ENCODE results near the gene KRT9.
A peak's percentile ranks its signal among the peaks of the same experiment; 100 is the strongest.

Gene KRT9

GRCh38 chr17:41553987-41554680, 17.7 kb downstream of the KRT9 start:
- no peaks in the 10 kb centered on the region for H3K9me3 ChIP-seq (ENCODE audit: control insufficient read depth in 2 of 2, low read length in 2 of 2)

GRCh38 chr17:41553176-41553575, 18.7 kb downstream of the KRT9 start:
- Histone ChIP-seq H3K27me3 (ENCODE audit: control insufficient read depth in 1 of 2, insufficient read depth in 2 of 2, low read length in 2 of 2) (peaks cover 0 to 8% of the 10 kb centered on the region in 2 donors), H3K9me3 (ENCODE audit: control insufficient read depth in 2 of 2, low read length in 2 of 2) (no peaks in the 10 kb centered on the region), H3K36me3 (ENCODE audit: control insufficient read depth in 2 of 2, insufficient read depth in 2 of 2, low read length in 2 of 2) (no peaks in the 10 kb centered on the region), H3K27ac (ENCODE audit: low read length) (no peak overlapping the region), H3K4me3 (ENCODE audit: low read length in 2 of 2) (no peak overlapping the region), H3K9ac (ENCODE audit: low read length in 2 of 2) (no peak overlapping the region), H3K4me1 (ENCODE audit: control insufficient read depth, insufficient read depth, low read length) (peaks cover 11% of the 10 kb centered on the region)

More at GRCh38 chr17:41553987-41554680, 17.7 kb downstream of the KRT9 start:
- Histone ChIP-seq H3K27ac (ENCODE audit: low read length) (no peak overlapping the region), H3K27me3 (ENCODE audit: control insufficient read depth in 1 of 2, insufficient read depth in 2 of 2, low read length in 2 of 2) (peaks cover 0 to 8% of the 10 kb centered on the region in 2 donors), H3K9ac (ENCODE audit: low read length in 2 of 2) (no peak overlapping the region), H3K4me3 (ENCODE audit: low read length in 2 of 2) (no peak overlapping the region), H3K4me1 (ENCODE audit: control insufficient read depth, insufficient read depth, low read length) (peaks cover 1% of the 10 kb centered on the region), H3K36me3 (ENCODE audit: control insufficient read depth in 2 of 2, insufficient read depth in 2 of 2, low read length in 2 of 2) (no peaks in the 10 kb centered on the region)

GRCh38 chr17:41552455-41552854, 19.4 kb downstream of the KRT9 start:
- peaks cover 18% of the 10 kb centered on the region for H3K4me1 ChIP-seq (ENCODE audit: control insufficient read depth, insufficient read depth, low read length)
- H3K27ac ChIP-seq (ENCODE audit: low read length), result no peak overlapping the region
- no peaks in the 10 kb centered on the region for H3K36me3 ChIP-seq (ENCODE audit: control insufficient read depth in 2 of 2, insufficient read depth in 2 of 2, low read length in 2 of 2)
- no peak overlapping the region for H3K9ac ChIP-seq (ENCODE audit: low read length in 2 of 2)
- H3K4me3 ChIP-seq (ENCODE audit: low read length in 2 of 2), result no peak overlapping the region
- peaks cover 0 to 8% of the 10 kb centered on the region in 2 donors for H3K27me3 ChIP-seq (ENCODE audit: control insufficient read depth in 1 of 2, insufficient read depth in 2 of 2, low read length in 2 of 2)
- H3K9me3 ChIP-seq (ENCODE audit: control insufficient read depth in 2 of 2, low read length in 2 of 2), result no peaks in the 10 kb centered on the region

- peaks cover 0 to 2% of the 10 kb centered on the region in 2 donors for H3K9me3 ChIP-seq (ENCODE audit: control insufficient read depth in 2 of 2, low read length in 2 of 2)
- no peak overlapping the region for H3K27ac ChIP-seq (ENCODE audit: low read length)
- H3K4me1 ChIP-seq (ENCODE audit: control insufficient read depth, insufficient read depth, low read length), result peaks cover 18% of the 10 kb centered on the region
- H3K36me3 ChIP-seq (ENCODE audit: control insufficient read depth in 2 of 2, insufficient read depth in 2 of 2, low read length in 2 of 2), result no peaks in the 10 kb centered on the region
- H3K9ac ChIP-seq (ENCODE audit: low read length in 2 of 2), result no peak overlapping the region
- H3K4me3 ChIP-seq (ENCODE audit: low read length in 2 of 2), result no peak overlapping the region
- peaks cover 0 to 6% of the 10 kb centered on the region in 2 donors for H3K27me3 ChIP-seq (ENCODE audit: control insufficient read depth in 1 of 2, insufficient read depth in 2 of 2, low read length in 2 of 2)
These were observed 20.5 kb downstream of the KRT9 start for GRCh38 chr17:41551365-41551764.

GRCh38 chr17:41549596-41550039, 22.2 kb downstream of the KRT9 start:
- peaks cover 18% of the 10 kb centered on the region for H3K4me1 ChIP-seq (ENCODE audit: control insufficient read depth, insufficient read depth, low read length)
- H3K27ac ChIP-seq (ENCODE audit: low read length), result no peak overlapping the region
- H3K36me3 ChIP-seq (ENCODE audit: control insufficient read depth in 2 of 2, insufficient read depth in 2 of 2, low read length in 2 of 2), result no peaks in the 10 kb centered on the region
- no peak overlapping the region for H3K4me3 ChIP-seq (ENCODE audit: low read length in 2 of 2)
- peaks cover 0 to 6% of the 10 kb centered on the region in 2 donors for H3K27me3 ChIP-seq (ENCODE audit: control insufficient read depth in 1 of 2, insufficient read depth in 2 of 2, low read length in 2 of 2)
- peaks cover 0 to 3% of the 10 kb centered on the region in 2 donors for H3K9me3 ChIP-seq (ENCODE audit: control insufficient read depth in 2 of 2, low read length in 2 of 2)
- no peak overlapping the region for H3K9ac ChIP-seq (ENCODE audit: low read length in 2 of 2)

- Histone ChIP-seq H3K27me3 (ENCODE audit: control insufficient read depth in 1 of 2, insufficient read depth in 2 of 2, low read length in 2 of 2) (peaks cover 0 to 6% of the 10 kb centered on the region in 2 donors), H3K36me3 (ENCODE audit: control insufficient read depth in 2 of 2, insufficient read depth in 2 of 2, low read length in 2 of 2) (no peaks in the 10 kb centered on the region), H3K9ac (ENCODE audit: low read length in 2 of 2) (peak overlapping the region in 1 of 2 donors; percentile 47), H3K4me1 (ENCODE audit: control insufficient read depth, insufficient read depth, low read length) (peaks cover 18% of the 10 kb centered on the region), H3K9me3 (ENCODE audit: control insufficient read depth in 2 of 2, low read length in 2 of 2) (peaks cover 0 to 3% of the 10 kb centered on the region in 2 donors), H3K27ac (ENCODE audit: low read length) (no peak overlapping the region), H3K4me3 (ENCODE audit: low read length in 2 of 2) (peak overlapping the region; percentile 62 to 70)
These were observed 22.8 kb downstream of the KRT9 start for GRCh38 chr17:41548844-41549595.

GRCh38 chr17:41547921-41548843, 23.7 kb downstream of the KRT9 start:
- H3K27ac ChIP-seq (ENCODE audit: low read length), result no peak overlapping the region
- H3K9me3 ChIP-seq (ENCODE audit: control insufficient read depth in 2 of 2, low read length in 2 of 2), result peaks cover 0 to 3% of the 10 kb centered on the region in 2 donors
- peaks cover 0 to 3% of the 10 kb centered on the region in 2 donors for H3K27me3 ChIP-seq (ENCODE audit: control insufficient read depth in 1 of 2, insufficient read depth in 2 of 2, low read length in 2 of 2)
- peaks cover 18% of the 10 kb centered on the region for H3K4me1 ChIP-seq (ENCODE audit: control insufficient read depth, insufficient read depth, low read length)
- H3K4me3 ChIP-seq (ENCODE audit: low read length in 2 of 2), result peak overlapping the region; percentile 62 to 70
- no peak overlapping the region for H3K9ac ChIP-seq (ENCODE audit: low read length in 2 of 2)
- no peaks in the 10 kb centered on the region for H3K36me3 ChIP-seq (ENCODE audit: control insufficient read depth in 2 of 2, insufficient read depth in 2 of 2, low read length in 2 of 2)

- H3K27ac ChIP-seq (ENCODE audit: low read length), result no peak overlapping the region
- peaks cover 18% of the 10 kb centered on the region for H3K4me1 ChIP-seq (ENCODE audit: control insufficient read depth, insufficient read depth, low read length)
- H3K9ac ChIP-seq (ENCODE audit: low read length in 2 of 2), result no peak overlapping the region
These were observed 24.4 kb downstream of the KRT9 start for GRCh38 chr17:41547378-41547841.

GRCh38 chr17:41546819-41547218, 25.0 kb downstream of the KRT9 start:
- no peak overlapping the region for H3K4me3 ChIP-seq (ENCODE audit: low read length in 2 of 2)
- no peaks in the 10 kb centered on the region for H3K36me3 ChIP-seq (ENCODE audit: control insufficient read depth in 2 of 2, insufficient read depth in 2 of 2, low read length in 2 of 2)

More at GRCh38 chr17:41547378-41547841, 24.4 kb downstream of the KRT9 start:
- Histone ChIP-seq H3K27me3 (ENCODE audit: control insufficient read depth in 1 of 2, insufficient read depth in 2 of 2, low read length in 2 of 2) (peaks cover 0 to 3% of the 10 kb centered on the region in 2 donors), H3K4me3 (ENCODE audit: low read length in 2 of 2) (no peak overlapping the region), H3K36me3 (ENCODE audit: control insufficient read depth in 2 of 2, insufficient read depth in 2 of 2, low read length in 2 of 2) (no peaks in the 10 kb centered on the region), H3K9me3 (ENCODE audit: control insufficient read depth in 2 of 2, low read length in 2 of 2) (peaks cover 0 to 3% of the 10 kb centered on the region in 2 donors)

GRCh38 chr17:41545829-41546410, 25.9 kb downstream of the KRT9 start:
- H3K9me3 ChIP-seq (ENCODE audit: control insufficient read depth in 2 of 2, low read length in 2 of 2), result peaks cover 0 to 3% of the 10 kb centered on the region in 2 donors
- H3K27ac ChIP-seq (ENCODE audit: low read length), result no peak overlapping the region
- no peaks in the 10 kb centered on the region for H3K36me3 ChIP-seq (ENCODE audit: control insufficient read depth in 2 of 2, insufficient read depth in 2 of 2, low read length in 2 of 2)
- H3K4me3 ChIP-seq (ENCODE audit: low read length in 2 of 2), result no peak overlapping the region
- no peaks in the 10 kb centered on the region for H3K27me3 ChIP-seq (ENCODE audit: control insufficient read depth in 1 of 2, insufficient read depth in 2 of 2, low read length in 2 of 2)
- peaks cover 18% of the 10 kb centered on the region for H3K4me1 ChIP-seq (ENCODE audit: control insufficient read depth, insufficient read depth, low read length)
- no peak overlapping the region for H3K9ac ChIP-seq (ENCODE audit: low read length in 2 of 2)

More at GRCh38 chr17:41546819-41547218, 25.0 kb downstream of the KRT9 start:
- H3K27me3 ChIP-seq (ENCODE audit: control insufficient read depth in 1 of 2, insufficient read depth in 2 of 2, low read length in 2 of 2), result peaks cover 0 to under 1% of the 10 kb centered on the region in 2 donors
- no peak overlapping the region for H3K9ac ChIP-seq (ENCODE audit: low read length in 2 of 2)
- peaks cover 0 to 3% of the 10 kb centered on the region in 2 donors for H3K9me3 ChIP-seq (ENCODE audit: control insufficient read depth in 2 of 2, low read length in 2 of 2)
- peaks cover 18% of the 10 kb centered on the region for H3K4me1 ChIP-seq (ENCODE audit: control insufficient read depth, insufficient read depth, low read length)
- no peak overlapping the region for H3K27ac ChIP-seq (ENCODE audit: low read length)
